Liver (tissue), 9 donors: Measurements from ENCODE around the gene SEL1L. TPM values are rescaled to one million over a fixed set of nuclear protein-coding genes. Genes with fewer than 3 reads are reported as not detected.
"Not testable (repeated sequence)": the region's sequence is repeated elsewhere in the genome, so short reads cannot be mapped to it uniquely, and the experiment has no call there.

Experiments
- DNase-seq: peaks from one replicate; pipeline ENCODE4 v3.0.0-alpha.2; 2017; ENCODE audit warnings: low spot score
- H3K27ac ChIP-seq, 2 donors: one replicate each; pipeline ENCODE4 v1.7.0; 2013; ENCODE audit warnings: inconsistent platforms in 2 of 2, low read length in 2 of 2, control low read depth in 1 of 2, low read depth in 1 of 2, mild to moderate bottlenecking in 1 of 2
- H3K27me3 ChIP-seq, 4 donors: one replicate each; pipeline versions ENCODE4 v1.6.1 to v1.7.0; 2013; ENCODE audit warnings: low read length in 3 of 4, inconsistent platforms in 1 of 4, mild to moderate bottlenecking in 1 of 4, moderate library complexity in 1 of 4; ENCODE audit not compliant: control insufficient read depth in 4 of 4, insufficient read depth in 4 of 4
- H3K36me3 ChIP-seq, 4 donors: one replicate each; pipeline versions ENCODE4 v1.6.1 to v1.7.0; 2013; ENCODE audit warnings: low read length in 3 of 4, mild to moderate bottlenecking in 3 of 4, low read depth in 1 of 4, moderate library complexity in 1 of 4; ENCODE audit not compliant: control insufficient read depth in 4 of 4, insufficient read depth in 3 of 4
- H3K4me1 ChIP-seq, 4 donors: one replicate each; pipeline versions ENCODE4 v1.6.1 to v1.7.0; 2013; ENCODE audit warnings: low read length in 3 of 4, mild to moderate bottlenecking in 3 of 4, moderate library complexity in 1 of 4; ENCODE audit not compliant: control insufficient read depth in 4 of 4, insufficient read depth in 4 of 4
- H3K4me3 ChIP-seq, 3 donors: one replicate each; pipeline versions ENCODE4 v1.6.1 to v1.7.0; 2013; ENCODE audit warnings: low read length in 3 of 3, control low read depth in 1 of 3, low read depth in 1 of 3, mild to moderate bottlenecking in 1 of 3
- H3K9ac ChIP-seq, 2 donors: one replicate each; pipeline ENCODE4 v1.7.0; 2013; ENCODE audit warnings: low read length in 2 of 2, mild to moderate bottlenecking in 2 of 2, moderate library complexity in 2 of 2, control low read depth in 1 of 2, low read depth in 1 of 2
- H3K9me3 ChIP-seq, 4 donors: one replicate each; pipeline versions ENCODE4 v1.6.1 to v1.7.0; 2013; ENCODE audit warnings: low read length in 3 of 4; ENCODE audit not compliant: control insufficient read depth in 4 of 4
- CTCF ChIP-seq: fragments of 150-350 bp; IDR thresholded peaks from 2 replicates; pipeline ENCODE4 v1.5.1; 2017; ENCODE audit warnings: improper control_type of control experiment, low read depth, low read length; ENCODE audit not compliant: missing input control
- EGR1 ChIP-seq, 2 donors: IDR thresholded peaks; 2 replicates each; pipeline ENCODE4 v1.6.1; 2016 to 2018; ENCODE audit warnings: antibody characterized with exemption in 2 of 2, low read depth in 2 of 2
- FOXA1 ChIP-seq: IDR thresholded peaks from 2 replicates; pipeline ENCODE4 v1.6.1; 2016; ENCODE audit warnings: antibody characterized with exemption
- FOXA2 ChIP-seq: IDR thresholded peaks from 2 replicates; pipeline ENCODE4 v1.6.1; 2016; ENCODE audit warnings: antibody characterized with exemption
- GABPA ChIP-seq, 2 donors: IDR thresholded peaks in 1 of 2; conservative IDR thresholded peaks in 1 of 2; 2 replicates each; pipeline ENCODE4 v1.6.1; 2016; ENCODE audit warnings: antibody characterized with exemption in 2 of 2, mild to moderate bottlenecking in 1 of 2, moderate library complexity in 1 of 2
- HNF4A ChIP-seq, 2 donors: conservative IDR thresholded peaks; 2 replicates each; pipeline ENCODE4 v1.6.1; 2016; ENCODE audit warnings: antibody characterized with exemption in 2 of 2, mild to moderate bottlenecking in 2 of 2
- HNF4G ChIP-seq: IDR thresholded peaks from 2 replicates; pipeline ENCODE4 v1.6.1; 2016; ENCODE audit warnings: antibody characterized with exemption
- MAX ChIP-seq: IDR thresholded peaks from 2 replicates; pipeline ENCODE4 v1.6.1; 2016; ENCODE audit warnings: antibody characterized with exemption
- NR2F2 ChIP-seq: IDR thresholded peaks from 2 replicates; pipeline ENCODE4 v1.6.1; 2016; ENCODE audit warnings: antibody characterized with exemption
- RAD21 ChIP-seq, 2 donors: IDR thresholded peaks; 2 replicates each; pipeline ENCODE4 v1.6.1; 2016; ENCODE audit warnings: antibody characterized with exemption in 2 of 2, mild to moderate bottlenecking in 2 of 2
- REST ChIP-seq: IDR thresholded peaks from 2 replicates; pipeline ENCODE4 v1.6.1; 2016; ENCODE audit warnings: antibody characterized with exemption, mild to moderate bottlenecking
- SP1 ChIP-seq: IDR thresholded peaks from 2 replicates; pipeline ENCODE4 v1.6.1; 2018; ENCODE audit warnings: antibody characterized with exemption, mild to moderate bottlenecking
- YY1 ChIP-seq: IDR thresholded peaks from 2 replicates; pipeline ENCODE4 v1.6.1; 2016; ENCODE audit warnings: antibody characterized with exemption, mild to moderate bottlenecking
- ZBTB33 ChIP-seq: IDR thresholded peaks from 2 replicates; pipeline ENCODE4 v1.6.1; 2016; ENCODE audit warnings: antibody characterized with exemption
- WGBS: extraction: QIAGEN DNeasy Blood & Tissue Kit; methylation state at CpG from one replicate; pipeline ENCODE4 v1.1.7; 2013; 5-methylcytosine and 5-hydroxymethylcytosine counted together
- polyA plus RNA-seq, 2 donors: library from polyadenylated mRNA; stranded (reverse) in 1 of 2; unstranded in 1 of 2; fragments of 200-250 nt in 1 of 2; fragments of >200 nt in 1 of 2; fragmentation: Nextera tagmentation in 1 of 2; extraction: Ambion mirVana in 1 of 2; gene quantifications; one replicate each; pipeline versions ENCODE4 v1.2.1 to v1.2.3, GENCODE V29; 2013 to 2015
- total RNA-seq, 2 donors: library from RNA; depleted of rRNA; stranded (reverse); fragments of >200 nt; gene quantifications; one replicate each; pipeline ENCODE4 v1.2.3, GENCODE V29; 2014
- donor health status: healthy.
- donor health status: healthy.
- donor health status: healthy.
- donor health status: healthy.
- donor health status: healthy.

The SEL1L gene
- total and polyA plus RNA-seq, 4 donors, result 40.7 to 117 (median 45.6) TPM

- Histone ChIP-seq H3K27ac (peak overlapping the region in 1 of 2 donors; percentile 50), H3K4me1 (peaks cover 0 to 4% (median 2%) of the 10 kb centered on the region in 4 donors), H3K36me3 (no peaks in the 10 kb centered on the region), H3K9ac (peak overlapping the region; percentile 19 to 77), H3K27me3 (no peaks in the 10 kb centered on the region), H3K9me3 (no peaks in the 10 kb centered on the region), H3K4me3 (peak overlapping the region; percentile 44 to 74 (median 57))
- WGBS, result 20% methylated on average over 15 of the region's 15 CpGs
- peak; percentile 64 for DNase-seq
- no peak for TF ChIP-seq FOXA2
- no peak for TF ChIP-seq FOXA1
- no peak for TF ChIP-seq REST
- no peak for TF ChIP-seq MAX
- TF ChIP-seq RAD21 (IDR thresholded peaks at IDR 0.05), result peak; percentile 93 to 96
- TF ChIP-seq CTCF, result peak; percentile 88
- no peak for TF ChIP-seq SP1
- TF ChIP-seq EGR1 (IDR thresholded peaks at IDR 0.05; ENCODE audit: low read depth in 2 of 2), result no peak
Measured at GRCh38 chr14:81464253-81465002, 69.2 kb downstream of the SEL1L start.

- DNase-seq, H3K36me3 ChIP-seq, H3K4me3 ChIP-seq, H3K9me3 ChIP-seq, H3K4me1 ChIP-seq, H3K9ac ChIP-seq, H3K27ac ChIP-seq, H3K27me3 ChIP-seq: not testable (repeated sequence)
- 98% methylated on average over 30 of the region's 30 CpGs for WGBS
Measured at GRCh38 chr14:81462356-81462755, 71.3 kb downstream of the SEL1L start.

- Histone ChIP-seq H3K27ac (no peak overlapping the region), H3K9me3 (no peaks in the 10 kb centered on the region), H3K27me3 (no peaks in the 10 kb centered on the region), H3K36me3 (no peaks in the 10 kb centered on the region), H3K9ac (no peak overlapping the region), H3K4me1 (peaks cover 0 to 4% (median 2%) of the 10 kb centered on the region in 4 donors), H3K4me3 (no peak overlapping the region)
- DNase-seq, result no peak
- WGBS, result 93% methylated on average over 4 of the region's 4 CpGs
- TF ChIP-seq NR2F2 (no peak), HNF4G (no peak), HNF4A (conservative IDR thresholded peaks at IDR 0.05) (no peak), GABPA (IDR thresholded peaks at IDR 0.05 in 1 of 2, conservative IDR thresholded peaks at IDR 0.05 in 1 of 2) (no peak), MAX (no peak), EGR1 (IDR thresholded peaks at IDR 0.05; ENCODE audit: low read depth in 2 of 2) (no peak), ZBTB33 (no peak), REST (no peak), RAD21 (IDR thresholded peaks at IDR 0.05) (no peak), YY1 (no peak)
Measured at GRCh38 chr14:81459912-81460311, 73.7 kb downstream of the SEL1L start.
